GM12801 (cell line): ENCODE measurements around the gene SGMS2.

Experiments
- CTCF ChIP-seq: IDR thresholded peaks from one replicate; pipeline ENCODE4 v1.5.1; 2011; ENCODE audit warnings: control low read depth; ENCODE audit not compliant: insufficient read length; ENCODE audit errors: extremely low read depth

The SGMS2 gene

DNA sequence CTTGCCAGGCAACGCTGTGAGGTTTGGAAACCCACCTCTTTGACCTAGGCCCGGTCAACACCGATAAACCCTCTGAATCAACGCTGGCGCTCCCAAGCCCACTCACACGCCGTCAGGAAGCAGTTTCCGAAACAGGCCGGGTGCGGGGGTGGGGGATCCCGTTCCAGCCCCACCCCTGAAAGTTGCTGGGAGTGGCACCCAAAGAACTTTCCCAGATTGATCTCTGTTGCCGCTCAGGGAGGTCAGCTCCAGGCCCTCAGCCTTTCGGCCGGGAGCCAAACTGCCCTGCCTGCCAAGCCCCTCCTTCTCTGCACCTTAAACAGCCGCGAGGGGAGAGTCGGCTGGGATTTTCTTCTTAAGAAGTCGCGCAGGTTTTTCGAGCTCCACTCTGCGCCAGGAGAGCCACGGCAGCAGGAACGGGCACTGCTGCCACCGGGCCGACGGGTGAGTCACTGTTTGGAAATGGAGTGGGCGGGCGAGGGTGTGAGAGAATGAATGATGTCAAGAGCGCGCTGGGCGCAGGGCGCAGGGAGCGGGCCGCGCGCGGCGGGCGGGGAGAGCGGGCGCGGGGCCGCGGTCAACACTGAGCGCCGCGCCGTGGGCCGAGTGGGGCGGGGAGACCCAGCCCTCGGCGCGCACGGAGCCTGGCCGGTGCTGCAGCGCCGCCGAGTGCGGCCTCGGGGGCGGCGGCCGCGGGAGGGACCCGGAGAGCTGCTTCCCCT is at the start of gene SGMS2:
SGMS2 (plus strand) TSS at position 583 of the 722 bp plus-strand sequence. CDS start 70,622 bp downstream, outside the sequence.
- no peak for TF ChIP-seq CTCF

- no peak for TF ChIP-seq CTCF
Observed at GRCh38 chr4:107777890-107778289, 46.8 kb upstream of the SGMS2 start.

- TF ChIP-seq CTCF: no peak
Observed at GRCh38 chr4:107778784-107779530, 45.8 kb upstream of the SGMS2 start.

DNA sequence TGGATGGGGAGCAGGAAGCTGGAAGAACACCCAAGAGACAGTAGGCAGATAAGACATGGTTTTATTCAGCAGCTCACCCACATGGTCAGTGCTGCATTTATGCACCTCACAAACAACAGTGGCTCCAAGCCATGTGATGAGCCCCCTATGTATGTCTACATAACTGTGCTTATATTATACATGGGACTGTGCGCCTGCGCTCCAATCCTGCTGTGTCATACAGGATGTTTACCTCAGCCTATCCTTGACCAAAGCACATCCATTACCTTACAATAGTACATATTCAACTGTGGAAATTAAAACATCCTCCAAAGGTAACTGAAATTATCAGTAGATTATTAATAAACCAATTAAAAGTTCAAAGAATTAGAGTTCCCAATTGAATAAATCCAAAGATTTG is 44.1 kb upstream of the SGMS2 start:
- TF ChIP-seq CTCF: no peak

GRCh38 chr4:107791902-107792301 is 32.8 kb upstream of the SGMS2 start:
- TF ChIP-seq CTCF: no peak

DNA sequence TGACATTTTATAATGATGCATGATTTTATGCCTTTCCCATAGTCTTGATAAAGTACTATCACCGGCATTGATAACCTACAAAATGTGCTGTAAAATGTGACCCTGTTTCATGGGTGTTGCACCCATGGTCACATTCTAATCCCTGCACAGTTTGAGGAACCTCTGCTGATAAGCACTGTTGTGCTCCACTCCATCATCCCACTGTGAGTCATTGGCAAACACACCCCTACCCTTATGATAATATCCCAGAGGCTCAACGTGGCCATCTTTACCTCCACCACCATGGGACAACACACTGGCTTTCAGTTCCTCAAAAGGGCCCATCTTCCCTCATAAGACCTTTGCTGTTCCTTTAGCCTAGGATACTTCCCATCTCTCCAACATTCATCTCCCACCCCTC is 32.0 kb upstream of the SGMS2 start:
- TF ChIP-seq CTCF: no peak

DNA sequence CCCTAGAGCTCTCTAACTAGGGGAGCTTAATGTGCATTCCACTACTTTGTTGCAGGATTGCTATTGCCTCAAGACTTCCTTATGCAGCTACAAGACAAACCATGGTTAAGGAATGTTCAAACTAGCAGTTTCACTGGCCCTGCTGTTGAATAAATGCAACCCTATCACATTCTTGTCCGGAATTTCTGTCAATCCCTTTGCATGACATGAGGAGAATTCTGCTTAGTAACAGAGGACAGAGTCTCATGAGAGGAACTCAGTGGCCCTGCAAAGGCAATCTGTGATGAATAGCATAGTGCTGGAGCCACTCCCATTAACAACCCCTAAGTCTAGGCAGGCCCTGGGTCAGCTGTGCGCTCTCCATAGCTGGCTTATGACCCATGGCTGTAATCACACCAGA is 30.7 kb upstream of the SGMS2 start:
- TF ChIP-seq CTCF: no peak
